Measurements from ENCODE around the gene PLA2G4B.
A peak's percentile ranks its signal among the peaks of the same experiment; 100 is the strongest.

The PLA2G4B gene

DNA sequence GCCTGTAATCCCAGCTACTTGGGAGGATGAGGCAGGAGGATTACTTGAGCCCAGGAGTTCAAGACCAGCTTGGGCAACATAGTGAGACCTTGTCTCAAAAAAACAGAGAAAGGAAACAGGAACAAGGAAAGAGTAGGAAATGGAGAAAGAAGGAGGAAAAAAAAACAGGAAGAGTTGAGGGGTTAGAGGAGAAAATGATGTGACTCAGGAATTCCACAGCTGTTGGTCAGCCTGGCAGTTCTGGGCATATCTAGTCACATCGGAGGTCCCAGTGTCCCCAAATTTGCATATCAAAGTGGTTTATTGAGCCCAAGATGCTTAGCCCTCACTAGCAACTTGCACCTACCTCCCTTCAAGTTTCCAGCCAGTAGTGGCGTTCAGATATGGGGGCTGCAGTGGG, 29.5 kb upstream of the PLA2G4B start:
- DNase-seq: no peak

DNA sequence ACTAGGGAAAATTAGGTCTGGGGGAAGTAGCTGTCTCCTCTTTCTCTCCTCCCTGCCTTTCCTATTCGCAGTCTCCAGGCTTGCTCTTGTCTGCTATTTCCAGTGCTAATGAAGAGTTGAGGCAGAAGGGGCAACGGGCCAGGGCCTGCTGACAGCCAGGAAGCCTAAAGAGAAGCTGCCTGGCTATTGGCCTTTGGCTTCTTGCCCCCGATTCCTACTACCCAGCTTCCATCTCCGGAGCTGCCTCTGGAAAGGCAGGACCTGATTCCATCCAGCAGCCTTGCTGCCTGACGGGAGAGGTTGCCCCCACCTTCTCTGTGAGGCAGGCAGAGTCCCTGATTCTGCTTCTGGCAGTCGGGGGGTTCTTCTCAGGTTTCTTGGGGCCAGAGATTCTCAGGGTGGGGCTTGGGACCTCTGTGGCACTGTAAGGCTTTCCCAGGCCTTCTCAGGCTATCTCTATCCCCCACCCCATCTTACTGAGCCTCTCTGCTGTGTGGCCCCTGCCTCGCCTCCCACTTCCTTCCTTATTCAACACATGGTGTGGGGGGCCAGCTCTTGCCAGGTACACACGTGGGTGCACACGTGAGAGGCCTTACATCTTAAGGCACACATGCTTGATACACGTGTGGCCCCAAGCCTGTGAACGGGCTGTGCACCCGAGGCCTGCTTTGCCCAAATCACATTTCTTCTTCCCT, 29.0 kb upstream of the PLA2G4B start:
- no peak for DNase-seq

DNA sequence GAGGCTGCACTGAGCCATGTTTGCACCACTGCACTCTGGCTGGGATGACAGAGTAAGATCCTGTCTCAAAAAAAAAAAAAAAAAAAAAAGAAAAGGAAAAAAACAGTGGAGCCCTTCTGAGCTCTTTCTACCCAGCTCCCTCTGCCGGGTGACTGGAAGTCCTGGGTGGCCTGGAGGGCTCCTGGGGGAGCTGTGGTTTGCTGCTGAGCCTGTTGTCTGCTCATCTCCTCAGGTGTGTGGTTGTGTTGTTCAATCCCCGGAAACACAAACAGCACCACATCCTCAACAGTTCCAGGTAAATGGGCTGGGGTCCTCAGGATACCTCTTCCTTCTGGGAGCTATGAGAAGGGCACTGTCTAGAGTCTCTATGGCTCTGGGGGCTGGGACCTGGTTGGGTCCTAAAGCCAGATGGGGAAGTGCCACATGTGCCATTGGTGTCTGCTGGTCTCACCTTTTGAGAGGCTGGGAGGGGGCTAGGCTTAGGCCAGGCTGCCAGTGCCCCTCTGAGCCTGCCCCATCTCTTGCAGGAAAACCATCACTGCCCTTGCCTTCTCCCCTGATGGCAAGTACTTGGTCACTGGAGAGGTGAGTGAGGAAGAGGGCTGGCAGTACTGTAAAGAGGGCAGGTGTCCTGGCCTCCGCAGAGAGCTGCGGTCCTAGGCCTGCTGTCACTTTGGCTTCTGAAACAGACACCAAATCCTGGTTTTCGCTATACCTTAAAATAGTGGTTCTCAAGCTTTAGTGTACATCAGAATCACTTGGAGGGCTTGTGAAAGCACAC, 27.8 kb upstream of the PLA2G4B start:
- DNase-seq: no peak

DNA sequence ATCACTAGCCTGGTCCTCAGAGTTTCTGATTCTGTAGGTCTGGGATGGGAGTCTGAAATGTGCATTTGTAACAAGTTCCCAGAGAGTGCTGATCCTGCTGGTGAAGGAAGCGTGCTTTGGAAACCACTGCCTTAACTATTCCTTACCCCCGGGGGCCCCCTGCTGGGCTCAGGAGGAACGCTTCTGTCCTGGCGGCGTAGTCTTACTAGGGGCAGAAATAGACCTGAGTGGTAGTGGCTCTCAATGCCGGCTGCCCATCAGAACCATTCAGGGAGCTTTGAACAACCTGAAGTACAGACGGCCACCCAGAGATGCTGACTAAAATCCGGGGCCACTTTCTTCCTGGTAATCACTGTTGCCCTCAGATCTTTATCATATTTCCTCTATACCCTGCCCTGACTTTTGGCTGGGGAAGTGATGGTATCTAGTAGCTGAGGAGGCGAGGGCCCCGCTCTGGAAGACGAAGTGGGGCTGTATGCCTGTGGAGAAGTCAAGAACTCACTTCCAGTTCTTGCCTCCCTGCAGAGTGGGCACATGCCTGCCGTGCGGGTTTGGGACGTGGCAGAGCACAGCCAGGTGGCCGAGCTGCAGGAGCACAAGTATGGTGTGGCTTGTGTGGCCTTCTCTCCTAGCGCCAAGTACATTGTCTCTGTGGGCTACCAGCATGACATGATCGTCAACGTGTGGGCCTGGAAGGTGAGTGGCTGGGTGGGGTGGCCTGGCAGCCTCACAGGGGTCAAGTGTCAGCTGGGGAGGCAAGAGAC, 27.0 kb upstream of the PLA2G4B start:
- DNase-seq: peak; percentile 80 to 83

DNA sequence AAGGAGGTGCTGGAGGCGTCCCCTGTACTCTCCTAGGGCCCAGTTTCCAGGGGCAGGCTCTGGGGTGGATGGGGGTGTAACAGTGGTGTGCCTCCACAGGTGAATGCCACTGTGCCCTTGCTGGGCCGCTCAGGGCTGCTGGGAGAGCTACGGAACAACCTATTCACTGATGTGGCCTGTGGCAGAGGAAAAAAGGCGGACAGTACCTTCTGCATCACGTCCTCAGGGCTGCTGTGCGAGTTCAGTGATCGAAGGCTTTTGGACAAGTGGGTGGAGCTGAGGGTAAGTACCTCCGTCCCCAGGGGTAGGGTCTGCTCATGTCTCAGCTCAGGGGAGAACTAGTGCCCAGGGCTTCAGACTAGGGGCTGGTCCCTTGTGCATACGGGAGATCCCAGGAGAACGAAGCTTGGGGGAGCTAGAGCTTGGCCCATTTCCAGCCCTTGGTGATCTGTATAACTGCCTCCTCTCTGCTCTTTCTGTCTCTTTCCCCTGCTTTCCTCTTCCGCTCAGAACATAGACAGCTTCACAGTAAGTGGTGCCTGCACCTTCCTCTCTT, 25.7 kb upstream of the PLA2G4B start:
- no peak for DNase-seq

DNA sequence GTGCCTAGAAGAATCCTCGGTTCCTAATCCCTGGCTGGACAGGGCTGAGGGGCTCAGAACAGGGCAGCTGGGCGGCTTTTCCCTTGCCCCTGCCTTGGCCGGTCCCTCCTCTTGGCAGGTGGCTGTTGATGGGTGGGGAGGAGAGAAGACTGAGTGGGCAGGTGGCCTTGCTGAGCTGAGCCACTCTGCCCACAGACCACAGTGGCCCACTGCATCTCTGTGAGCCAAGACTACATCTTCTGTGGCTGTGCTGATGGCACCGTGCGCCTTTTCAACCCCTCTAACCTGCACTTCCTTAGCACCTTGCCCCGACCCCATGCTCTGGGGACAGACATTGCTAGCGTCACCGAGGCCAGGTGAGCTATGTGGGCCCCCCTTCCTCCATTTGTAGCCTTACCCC, 25.2 kb upstream of the PLA2G4B start:
- DNase-seq: no peak

DNA sequence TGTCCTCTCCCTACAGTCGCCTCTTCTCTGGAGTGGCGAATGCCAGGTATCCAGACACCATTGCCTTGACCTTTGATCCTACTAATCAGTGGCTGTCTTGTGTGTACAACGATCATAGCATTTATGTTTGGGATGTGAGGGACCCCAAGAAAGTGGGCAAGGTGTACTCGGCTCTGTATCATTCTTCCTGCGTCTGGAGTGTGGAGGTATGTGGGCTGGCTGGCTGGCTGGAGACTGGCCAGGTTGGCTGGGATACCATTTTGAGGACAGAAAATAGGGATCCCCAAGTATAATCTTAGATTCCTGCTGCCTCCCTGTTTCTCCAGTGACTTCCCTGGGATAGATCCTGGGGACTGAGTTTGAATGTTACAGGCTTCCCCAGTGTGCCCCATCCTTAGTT, 24.1 kb upstream of the PLA2G4B start:
- DNase-seq: no peak

DNA sequence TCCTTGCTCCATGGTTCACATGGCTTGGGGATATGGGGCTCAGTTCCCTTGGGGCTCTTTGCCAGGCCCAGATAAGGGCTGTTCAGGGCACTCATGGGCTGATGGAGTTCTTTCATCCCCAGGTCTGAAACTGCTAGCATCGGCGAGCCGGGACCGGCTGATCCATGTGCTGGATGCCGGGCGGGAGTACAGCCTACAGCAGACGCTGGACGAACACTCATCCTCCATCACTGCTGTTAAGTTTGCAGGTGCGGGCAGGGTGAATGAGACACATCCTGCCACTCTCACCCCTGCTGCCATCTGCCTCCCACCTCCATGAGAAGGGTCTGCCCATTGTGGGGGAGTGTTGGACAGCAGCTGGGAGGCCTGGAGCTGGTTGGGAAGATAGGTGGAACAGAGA, 21.9 kb upstream of the PLA2G4B start:
- no peak for DNase-seq

DNA sequence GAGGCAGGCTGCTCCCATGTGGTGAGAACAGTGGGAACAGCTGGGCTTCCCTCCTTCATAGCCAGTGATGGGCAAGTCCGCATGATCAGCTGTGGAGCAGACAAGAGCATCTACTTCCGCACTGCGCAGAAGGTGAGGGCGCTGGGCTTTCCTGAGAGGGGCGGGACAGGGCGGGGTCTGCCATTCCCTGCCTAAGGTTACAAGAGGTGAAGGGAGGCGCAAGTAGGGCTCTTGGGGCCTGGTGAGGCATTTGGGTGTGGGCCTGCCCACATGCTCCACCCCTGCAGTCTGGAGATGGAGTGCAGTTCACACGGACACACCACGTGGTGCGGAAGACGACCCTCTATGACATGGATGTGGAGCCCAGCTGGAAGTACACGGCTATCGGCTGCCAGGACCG, 21.3 kb upstream of the PLA2G4B start:
- no peak for DNase-seq

DNA sequence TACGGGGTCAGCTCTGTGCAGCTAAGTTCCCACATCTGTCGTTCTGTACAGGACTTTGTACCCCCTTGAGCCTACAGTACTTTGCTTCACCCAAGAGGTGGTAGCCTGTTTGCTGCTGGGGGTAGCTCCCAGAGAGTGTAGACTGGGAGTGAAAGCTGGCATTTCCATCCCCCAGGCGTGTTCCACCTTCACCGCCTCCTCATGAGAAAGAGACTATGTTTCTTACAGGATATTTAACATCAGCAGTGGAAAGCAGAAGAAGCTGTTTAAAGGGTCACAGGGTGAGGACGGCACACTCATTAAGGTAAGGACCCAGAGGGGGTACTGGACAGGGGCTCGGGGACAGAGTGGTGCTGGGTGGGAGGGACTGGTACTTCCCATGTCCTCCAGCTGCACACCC, 20.9 kb upstream of the PLA2G4B start:
- DNase-seq: no peak

DNA sequence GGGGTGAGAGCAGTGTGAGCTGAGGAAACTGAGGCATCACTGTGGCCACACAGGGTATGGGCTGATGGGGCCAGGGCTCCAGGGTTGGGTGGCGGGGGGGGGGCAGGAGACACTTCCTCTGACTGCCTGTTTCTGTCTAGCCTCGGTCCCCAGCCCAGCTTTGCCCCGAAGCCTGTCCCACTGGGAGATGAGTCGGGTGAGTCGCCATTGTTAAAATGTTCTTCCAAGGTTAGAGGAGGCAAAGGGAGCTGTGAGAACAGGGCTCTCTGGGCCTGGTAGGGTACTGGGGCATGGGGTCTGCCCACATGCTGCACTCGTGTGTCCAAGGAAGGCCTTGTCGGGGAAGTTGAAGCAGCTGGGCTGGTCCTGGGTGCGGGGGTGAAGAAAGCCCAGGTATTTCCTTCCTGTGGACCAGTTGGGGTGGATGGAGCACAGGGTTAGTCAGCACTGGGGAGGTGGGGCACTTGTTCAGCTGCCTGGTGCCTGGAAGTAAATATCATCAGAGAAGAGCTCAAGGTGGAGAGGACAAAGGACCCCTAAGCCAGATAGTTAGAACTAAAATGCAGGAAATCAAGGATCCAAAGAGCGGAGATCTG, 19.1 kb upstream of the PLA2G4B start:
- DNase-seq: no peak

DNA sequence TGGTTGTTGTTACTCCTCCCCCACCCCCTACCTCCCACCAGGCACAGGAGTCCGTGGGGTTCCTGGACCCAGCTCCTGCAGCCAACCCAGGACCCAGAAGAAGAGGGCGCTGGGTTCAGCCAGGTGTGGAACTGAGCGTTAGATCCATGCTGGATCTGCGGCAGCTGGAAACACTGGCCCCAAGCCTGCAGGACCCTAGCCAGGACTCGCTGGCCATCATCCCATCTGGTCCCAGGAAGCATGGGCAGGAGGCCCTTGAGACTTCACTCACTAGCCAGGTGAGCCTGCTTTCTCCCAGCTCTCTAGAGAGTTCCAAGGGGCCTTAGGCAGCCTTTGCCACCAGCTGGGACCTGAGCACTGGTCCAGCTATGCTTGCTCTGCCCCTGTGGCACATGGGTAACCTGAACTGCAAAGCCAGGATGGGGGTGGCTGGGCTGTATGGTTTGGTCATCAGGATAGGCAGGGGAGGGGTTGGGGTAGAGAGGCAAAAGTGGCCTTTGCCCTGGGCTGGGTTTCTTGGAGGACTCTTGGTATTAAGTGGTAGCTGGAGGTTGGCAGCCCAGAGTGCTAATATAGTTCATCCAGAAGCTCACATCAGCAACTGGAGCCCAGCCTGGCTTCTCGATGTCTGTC, 17.7 kb upstream of the PLA2G4B start:
- DNase-seq: no peak

DNA sequence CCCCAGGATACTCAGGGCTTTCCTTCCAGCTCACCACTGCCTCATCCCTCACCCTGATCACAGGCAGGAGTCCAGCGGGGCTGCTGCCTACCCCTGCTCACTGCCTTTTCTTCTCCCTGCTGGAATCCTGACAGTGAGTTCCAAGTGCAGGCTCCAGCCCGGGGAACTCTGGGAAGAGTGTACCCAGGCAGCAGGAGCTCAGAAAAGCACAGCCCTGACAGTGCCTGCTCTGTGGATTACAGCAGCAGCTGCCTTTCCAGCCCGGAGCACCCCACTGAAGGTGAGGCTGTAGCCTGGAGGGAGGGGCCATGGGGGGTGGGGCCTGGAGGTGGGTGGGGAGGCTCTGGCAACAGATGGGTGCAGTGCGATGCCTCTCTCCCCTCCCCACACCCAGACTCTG, 16.8 kb upstream of the PLA2G4B start:
- DNase-seq: peak in 1 of 2 donors; percentile 18

DNA sequence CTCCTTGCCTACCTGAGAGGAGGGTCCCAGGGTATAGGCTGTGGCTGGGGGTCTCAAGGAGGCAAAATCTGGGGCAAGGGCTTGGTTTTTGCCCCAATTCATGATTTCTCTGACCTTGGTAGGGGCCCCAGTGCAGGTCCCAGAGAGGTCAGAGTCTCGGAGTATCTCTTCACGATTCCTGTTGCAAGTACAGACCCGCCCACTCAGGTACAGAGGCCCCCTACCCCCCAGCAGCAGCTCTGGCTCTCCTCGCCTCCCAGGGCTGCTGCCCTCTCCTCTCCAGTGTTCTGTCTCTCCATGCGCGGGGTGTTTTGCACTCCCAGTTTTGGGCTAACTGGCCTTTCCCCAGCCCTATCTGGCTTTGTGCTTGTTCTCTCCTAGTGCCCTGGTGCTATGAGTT, 16.2 kb upstream of the PLA2G4B start:
- no peak for DNase-seq

DNA sequence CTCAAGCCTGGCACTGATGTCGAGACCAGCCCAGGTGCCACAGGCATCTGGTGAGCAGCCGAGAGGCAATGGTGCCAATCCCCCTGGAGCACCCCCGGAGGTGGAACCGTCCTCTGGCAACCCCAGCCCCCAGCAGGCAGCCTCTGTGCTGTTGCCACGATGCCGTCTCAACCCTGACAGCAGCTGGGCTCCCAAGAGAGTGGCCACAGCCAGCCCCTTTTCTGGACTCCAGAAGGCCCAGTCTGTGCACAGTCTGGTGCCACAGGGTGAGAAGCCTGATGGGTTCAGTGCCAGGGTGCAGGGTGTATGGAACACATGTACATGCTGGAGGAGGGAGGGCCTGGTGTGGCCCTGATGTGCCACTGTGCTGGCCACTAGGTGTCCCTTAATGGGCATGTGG, 15.7 kb upstream of the PLA2G4B start:
- DNase-seq: no peak

DNA sequence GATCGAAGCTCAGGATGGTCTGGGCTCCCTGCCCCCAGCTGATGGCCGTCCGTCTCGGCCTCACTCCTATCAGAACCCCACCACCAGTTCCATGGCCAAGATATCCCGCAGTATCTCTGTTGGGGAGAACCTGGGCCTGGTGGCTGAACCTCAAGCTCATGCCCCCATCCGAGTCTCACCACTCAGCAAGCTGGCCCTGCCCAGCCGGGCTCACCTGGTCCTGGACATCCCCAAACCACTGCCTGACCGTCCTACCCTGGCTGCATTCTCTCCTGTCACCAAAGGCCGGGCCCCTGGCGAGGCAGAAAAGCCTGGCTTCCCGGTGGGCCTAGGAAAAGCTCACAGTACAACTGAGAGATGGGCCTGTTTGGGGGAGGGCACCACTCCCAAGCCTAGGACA, 15.1 kb upstream of the PLA2G4B start:
- no peak for DNase-seq

DNA sequence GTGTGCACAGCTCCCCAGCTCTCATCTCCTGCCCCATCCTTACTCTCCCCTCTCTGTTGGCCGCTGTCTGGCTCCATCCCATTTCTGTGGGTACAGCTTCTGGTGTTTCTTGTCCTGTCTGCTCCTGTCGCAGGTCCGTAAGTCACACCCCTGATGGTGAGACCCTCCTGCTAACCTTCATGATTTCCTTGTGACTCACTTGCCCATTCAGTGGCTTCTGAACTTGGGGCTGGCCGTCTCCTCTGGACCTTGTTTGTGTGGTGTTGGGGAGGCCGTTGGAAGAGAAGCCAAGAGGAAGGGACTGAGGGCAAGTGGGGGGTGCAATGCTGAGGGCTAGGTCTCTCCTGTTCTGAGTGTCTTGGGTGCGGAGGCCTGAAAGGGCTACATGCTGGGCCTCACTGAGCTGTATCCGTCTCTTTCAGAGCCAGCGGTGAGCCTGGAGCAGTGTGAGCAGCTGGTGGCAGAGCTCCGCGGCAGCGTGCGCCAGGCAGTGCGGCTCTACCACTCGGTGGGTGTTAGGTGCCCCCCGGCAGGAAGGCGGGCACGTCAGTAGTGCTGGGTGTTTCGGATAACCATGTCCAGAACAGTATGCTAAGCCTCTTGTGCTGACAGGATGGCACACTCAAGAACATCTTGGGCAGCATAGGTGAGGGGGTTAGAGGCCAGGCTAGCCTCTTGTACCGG, 14.4 kb upstream of the PLA2G4B start:
- DNase-seq: no peak

DNA sequence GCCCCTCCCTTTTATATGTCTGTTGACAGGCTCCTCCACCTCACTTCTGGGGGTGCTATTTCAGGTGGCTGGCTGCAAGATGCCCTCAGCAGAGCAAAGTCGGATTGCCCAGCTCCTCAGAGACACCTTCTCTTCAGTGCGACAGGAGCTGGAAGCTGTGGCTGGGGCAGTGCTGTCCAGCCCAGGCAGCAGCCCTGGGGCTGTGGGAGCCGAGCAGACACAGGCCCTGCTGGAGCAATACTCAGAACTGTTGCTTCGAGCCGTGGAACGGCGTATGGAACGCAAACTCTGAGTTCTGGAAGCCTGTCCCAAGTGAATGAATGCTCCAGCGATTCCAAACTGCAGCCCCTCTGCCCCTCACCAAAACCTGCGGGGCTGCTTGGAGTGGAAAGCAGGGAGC, 13.5 kb upstream of the PLA2G4B start:
- no peak for DNase-seq

DNA sequence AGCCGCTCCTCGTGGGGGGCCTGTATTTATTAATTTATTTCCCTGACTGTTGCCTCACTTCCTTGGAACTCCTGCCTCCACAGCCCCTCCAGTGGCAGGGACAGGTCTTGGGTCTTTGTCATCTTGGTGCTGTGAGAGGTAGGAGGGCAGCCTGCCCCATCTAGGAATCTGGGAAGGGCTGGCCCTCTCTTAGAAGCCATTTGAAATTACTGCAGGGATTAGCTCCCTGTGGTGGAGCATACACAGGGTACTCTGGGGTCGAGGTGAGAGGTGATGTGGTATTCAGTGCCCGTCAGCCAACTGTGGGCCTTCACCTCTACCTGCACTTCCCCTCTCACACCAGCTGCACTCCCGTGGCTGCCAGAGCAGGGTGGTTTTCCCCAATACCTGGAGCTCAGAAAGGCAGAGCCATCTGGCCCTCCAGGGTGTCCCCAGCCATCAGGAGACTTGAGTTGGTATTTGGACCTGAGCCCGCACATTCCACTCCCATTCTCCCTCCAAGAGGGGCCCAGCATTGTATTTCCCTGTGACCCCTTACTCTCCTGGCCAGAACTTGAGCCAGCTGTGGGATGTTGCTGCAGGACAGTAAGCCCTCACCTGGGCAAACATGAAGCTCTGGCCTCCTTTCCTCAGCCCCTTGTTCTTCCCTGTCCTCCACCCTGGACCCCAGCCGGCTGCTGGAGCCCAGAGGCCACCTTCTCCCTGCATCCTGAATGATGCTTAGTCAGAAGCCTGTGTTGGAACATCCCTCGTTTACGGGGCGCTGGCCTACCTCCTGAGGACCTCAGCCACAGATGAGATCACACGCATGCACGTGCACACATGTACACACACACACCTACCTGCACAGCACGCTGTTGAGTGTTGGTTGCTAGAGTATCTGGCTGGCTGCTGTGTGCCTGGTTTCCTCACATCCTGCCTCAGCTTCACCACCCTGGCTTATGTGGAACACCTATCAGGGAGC, 12.8 kb upstream of the PLA2G4B start:
- DNase-seq: no peak

DNA sequence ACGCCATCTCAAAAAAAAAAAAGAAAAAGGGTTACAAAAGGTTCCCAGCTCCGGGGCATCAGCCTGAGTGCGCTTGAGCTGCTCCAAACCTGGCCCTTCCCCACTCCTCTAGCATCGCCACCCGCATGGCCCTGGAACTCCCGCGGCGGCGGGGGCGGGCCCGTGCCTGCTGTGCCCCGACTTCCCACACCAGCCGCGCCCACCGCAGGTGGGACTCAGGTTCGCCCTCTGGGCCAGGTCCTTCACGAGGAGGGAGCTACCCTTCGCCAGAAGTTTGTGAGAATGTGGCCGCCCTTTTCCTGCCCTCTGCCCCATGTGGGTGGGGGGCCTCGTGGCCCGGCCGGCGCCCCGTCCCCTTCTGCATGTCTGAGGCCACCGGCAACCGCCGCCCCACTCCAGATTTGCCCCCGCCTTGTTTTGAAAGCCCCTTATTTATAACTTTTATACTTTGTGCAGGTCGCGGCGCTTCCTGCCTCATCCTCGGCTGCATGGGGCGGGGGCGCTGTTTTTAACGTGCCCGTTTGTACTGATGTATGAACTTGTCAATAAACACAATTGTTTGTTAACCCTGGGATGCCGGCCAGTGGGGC, 11.3 kb upstream of the PLA2G4B start:
- no peak for DNase-seq

Data from hippocampal formation (tissue), 2 donors.